NCI-H2029 (cell line): ENCODE results near the gene WWP2.

ENCODE experiments used
- DNase-seq: peaks from one replicate; lab custom pipeline; 2025; lab: John Stamatoyannopoulos, UW

WWP2 gene

DNA sequence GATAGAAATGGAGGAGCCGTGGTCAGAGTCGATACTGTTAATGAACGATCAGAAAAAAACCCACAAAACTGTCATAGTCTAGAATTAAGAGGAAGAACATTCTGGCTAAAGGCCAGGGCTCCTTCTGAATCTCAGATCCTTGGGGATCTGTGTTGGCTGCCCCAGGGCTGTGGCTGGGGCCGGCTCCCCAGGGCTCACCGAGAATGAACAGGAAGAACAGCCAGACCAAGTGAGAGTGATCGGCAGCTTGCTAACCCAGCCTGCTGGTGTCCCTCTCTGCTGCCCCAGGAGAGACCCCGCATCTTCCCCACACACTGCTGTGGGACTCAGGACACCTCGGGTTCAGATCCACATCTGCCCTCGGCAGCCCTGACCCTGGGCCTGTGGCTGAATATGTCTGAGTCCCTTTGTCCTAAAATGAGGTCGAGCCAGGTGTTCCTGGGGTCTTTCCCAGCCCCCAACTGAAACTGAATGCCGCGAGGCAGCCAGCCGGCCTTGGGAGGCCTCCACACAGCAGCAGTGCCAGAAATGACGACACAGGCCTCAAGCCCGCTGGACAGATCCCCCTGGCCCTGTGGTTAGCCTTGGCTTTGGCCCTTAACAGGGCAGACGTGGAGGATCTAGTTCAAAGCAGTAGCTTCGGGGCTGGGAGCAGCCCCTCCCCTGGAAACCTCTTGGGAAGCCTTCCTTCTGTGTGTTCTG is 165.1 kb downstream of the WWP2 start:
- DNase-seq = no peak

GRCh38 chr16:69928856-69929400 is 166.8 kb downstream of the WWP2 start:
- DNase-seq = no peak

GRCh38 chr16:69929480-69929879 is 167.3 kb downstream of the WWP2 start:
- DNase-seq = no peak

DNA sequence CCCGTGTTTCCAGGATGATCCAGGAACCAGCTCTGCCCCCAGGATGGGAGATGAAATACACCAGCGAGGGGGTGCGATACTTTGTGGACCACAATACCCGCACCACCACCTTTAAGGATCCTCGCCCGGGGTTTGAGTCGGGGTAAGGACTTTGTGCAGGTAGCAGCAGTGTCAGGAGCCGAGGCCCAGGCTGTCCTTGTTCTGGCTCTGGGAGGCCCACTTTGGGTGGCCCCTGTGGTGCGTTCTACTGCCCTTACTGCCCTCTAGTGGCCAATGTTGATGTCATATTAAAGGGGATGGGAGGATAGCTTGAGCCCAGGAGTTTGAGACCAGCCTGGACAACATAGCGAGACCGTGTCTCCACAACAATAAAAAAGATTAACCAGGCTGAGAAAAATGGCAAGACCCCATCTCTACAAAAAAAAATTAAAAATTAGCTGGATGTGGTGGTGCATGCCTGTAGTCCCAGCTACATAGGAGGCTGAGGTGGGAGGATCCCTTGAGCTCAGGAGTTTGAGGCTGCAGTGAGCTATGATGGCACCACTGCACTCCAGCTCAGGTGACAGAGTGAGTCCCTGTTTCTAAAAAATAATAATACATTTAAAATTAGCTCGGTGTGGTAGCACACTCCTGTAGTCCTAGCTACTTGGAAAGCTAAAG is 168.1 kb downstream of the WWP2 start:
- DNase-seq = peak; percentile 46

DNA sequence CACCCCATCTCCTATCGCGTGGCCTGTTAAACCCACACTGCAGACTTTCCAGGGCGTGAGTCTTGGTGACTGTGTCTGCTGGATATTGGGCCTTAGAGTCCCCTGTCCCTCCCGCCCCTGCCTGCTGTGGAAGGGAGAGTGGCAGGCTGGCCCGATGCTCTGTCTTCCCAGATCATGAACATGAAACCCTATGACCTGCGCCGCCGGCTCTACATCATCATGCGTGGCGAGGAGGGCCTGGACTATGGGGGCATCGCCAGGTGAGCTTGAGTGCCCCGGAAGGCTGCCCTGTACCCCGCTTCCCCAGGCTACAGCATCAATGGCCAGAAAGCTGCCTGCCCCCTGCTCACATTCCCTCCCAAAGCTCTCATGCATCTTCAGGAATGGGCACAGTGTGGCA is 169.5 kb downstream of the WWP2 start:
- no peak for DNase-seq

- no peak for DNase-seq
Measured at GRCh38 chr16:69932228-69932627, 170.1 kb downstream of the WWP2 start.

GRCh38 chr16:69932691-69933392 is 170.7 kb downstream of the WWP2 start:
- no peak for DNase-seq

DNA sequence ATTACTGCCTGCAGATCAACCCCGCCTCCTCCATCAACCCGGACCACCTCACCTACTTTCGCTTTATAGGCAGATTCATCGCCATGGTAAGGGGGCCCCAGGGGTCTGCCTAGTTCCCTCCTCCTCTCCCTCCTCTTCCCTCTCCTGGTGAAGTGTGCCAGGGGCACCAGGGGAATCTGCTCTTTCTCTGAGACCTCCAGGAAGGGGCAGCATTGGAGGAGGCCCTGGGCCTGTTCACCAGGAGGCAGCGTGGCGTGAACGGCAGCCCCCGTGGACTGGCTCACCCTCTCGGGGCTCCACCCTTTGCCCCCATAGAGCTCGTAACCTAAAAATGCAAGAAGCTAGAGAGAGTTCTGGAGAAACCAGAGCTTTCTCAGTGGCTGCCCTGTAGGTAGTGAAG is 171.9 kb downstream of the WWP2 start:
- no peak for DNase-seq

DNA sequence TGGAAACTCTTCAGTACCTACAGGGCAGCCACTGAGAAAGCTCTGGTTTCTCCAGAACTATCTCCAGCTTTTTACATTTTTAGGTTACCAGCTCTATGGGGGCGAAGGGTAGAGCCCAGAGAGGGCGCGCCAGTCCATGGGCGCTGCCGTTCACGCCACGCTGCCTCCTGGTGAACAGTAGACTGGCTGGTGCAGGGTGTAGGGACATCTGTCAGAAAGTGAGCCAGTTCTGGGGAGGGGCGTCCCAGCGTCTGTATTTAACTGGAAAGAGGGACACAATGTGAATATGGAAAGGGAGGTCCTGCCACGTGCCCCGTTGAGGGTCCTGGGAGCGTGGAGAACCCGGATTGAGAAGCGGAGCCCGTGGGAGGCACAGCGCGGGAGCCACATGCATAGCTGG is 172.6 kb downstream of the WWP2 start:
- no peak for DNase-seq

GRCh38 chr16:69935278-69935711 is 173.2 kb downstream of the WWP2 start:
- no peak for DNase-seq

DNA sequence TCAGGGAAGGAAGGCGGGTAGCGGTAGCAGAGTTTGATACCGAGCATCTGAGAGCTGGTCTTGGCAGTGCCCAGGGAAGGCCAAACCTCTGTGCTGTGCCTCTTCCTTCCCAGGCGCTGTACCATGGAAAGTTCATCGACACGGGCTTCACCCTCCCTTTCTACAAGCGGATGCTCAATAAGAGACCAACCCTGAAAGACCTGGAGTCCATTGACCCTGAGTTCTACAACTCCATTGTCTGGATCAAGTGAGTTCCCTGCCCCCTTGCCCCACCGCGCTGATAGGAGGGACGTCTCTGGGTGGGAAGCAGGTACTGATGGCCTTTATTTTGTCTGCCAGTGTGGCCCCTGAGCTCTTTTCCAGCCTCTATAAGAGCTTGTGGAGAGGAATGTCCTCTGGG is 173.6 kb downstream of the WWP2 start:
- DNase-seq = no peak

GRCh38 chr16:69936252-69936651 is 174.1 kb downstream of the WWP2 start:
- no peak for DNase-seq

- DNase-seq = no peak
Measured at GRCh38 chr16:69936751-69937211, 174.6 kb downstream of the WWP2 start.

- DNase-seq = no peak
Measured at GRCh38 chr16:69937465-69937951, 175.4 kb downstream of the WWP2 start.

- no peak for DNase-seq
Measured at GRCh38 chr16:69938981-69939820, 177.1 kb downstream of the WWP2 start.

DNA sequence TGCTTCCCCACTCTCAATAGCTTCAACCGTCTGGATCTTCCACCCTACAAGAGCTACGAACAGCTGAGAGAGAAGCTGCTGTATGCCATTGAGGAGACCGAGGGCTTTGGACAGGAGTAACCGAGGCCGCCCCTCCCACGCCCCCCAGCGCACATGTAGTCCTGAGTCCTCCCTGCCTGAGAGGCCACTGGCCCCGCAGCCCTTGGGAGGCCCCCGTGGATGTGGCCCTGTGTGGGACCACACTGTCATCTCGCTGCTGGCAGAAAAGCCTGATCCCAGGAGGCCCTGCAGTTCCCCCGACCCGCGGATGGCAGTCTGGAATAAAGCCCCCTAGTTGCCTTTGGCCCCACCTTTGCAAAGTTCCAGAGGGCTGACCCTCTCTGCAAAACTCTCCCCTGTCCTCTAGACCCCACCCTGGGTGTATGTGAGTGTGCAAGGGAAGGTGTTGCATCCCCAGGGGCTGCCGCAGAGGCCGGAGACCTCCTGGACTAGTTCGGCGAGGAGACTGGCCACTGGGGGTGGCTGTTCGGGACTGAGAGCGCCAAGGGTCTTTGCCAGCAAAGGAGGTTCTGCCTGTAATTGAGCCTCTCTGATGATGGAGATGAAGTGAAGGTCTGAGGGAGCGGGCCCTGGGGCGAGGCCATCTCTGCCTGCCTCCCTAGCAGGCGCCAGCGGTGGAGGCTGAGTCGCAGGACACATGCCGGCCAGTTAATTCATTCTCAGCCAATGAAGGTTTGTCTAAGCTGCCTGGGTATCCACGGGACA is 177.9 kb downstream of the WWP2 start:
- DNase-seq = no peak

DNA sequence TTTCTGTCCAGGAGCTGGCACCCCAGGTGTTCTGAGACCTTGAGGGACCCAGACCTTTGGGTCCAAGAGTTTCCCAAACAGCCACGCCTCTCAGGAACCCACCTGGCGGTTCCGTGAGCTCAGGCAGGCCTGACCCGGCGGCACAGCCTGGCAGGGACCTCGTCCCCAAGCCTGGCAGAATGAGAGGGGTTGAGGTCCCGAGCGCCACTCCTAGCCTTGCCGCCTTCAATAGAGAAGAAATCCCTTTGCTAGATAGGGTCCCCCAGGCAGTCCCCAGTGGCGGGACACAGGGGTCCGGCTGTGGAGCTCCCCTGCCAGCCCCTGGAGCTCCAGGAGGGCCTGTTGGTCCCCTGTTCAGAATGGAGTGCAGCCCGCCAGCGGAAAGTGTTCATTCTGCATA is 178.5 kb downstream of the WWP2 start:
- DNase-seq = no peak

- DNase-seq = no peak
Measured at GRCh38 chr16:69941251-69942098, 179.3 kb downstream of the WWP2 start.

DNA sequence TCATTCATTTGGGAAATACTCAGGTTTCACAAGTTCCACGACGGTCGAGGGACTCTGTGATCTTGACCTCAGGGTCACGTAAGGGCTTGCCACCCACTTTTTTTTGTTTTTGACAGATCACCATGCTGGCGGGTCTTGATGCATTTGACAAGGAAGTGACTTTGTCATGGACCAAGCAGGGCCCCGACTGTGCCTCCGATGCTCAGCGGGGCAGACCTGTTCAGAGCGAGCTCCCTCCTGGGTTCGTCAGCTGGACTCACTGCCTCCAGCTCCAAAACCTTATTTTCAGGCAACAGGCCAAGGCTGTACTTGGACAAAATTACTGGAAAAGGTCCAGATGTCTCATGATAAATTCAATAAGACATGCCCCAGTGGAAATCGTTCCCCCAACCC is 180.0 kb downstream of the WWP2 start:
- DNase-seq = no peak

DNA sequence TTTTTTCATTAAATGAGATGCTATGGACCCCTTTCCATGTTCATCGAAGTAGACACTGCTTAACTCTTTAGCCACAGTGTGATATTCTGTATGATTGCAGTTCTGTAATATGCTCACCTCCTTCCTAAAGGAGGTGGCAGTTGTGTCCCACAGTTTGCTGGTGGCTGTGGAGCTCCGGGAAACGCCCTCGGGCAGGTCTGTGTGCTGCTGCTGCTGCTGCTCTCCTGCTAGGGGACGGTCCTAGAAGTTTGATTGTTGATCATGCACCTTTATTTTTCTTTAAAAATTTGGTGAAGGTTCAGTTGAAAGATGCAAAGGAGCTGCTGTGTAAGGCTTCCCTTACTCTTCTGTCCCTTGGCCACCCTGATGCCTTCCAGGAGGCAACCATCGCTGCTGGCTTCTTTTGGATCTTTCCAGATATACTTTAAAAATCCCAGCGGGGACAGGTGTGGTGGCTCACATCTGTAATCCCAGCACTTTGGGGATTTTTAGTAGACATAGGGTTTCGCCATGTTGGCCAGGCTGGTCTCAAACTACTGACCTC is 180.6 kb downstream of the WWP2 start:
- no peak for DNase-seq
